Measurements from ENCODE around the gene GSK3B. TPM values are rescaled to one million over a fixed set of nuclear protein-coding genes. Genes with fewer than 3 reads are reported as not detected.

The GSK3B gene
- polyA plus RNA-seq, 1 donor (not counting 4 experiments of a cell fraction or from before 2014, with no cell fraction given) = 73.3 TPM

GRCh38 chr3:119967353-119968006, 126.8 kb downstream of the GSK3B start:
- dilution Hi-C loops (cut with MboI; ENCODE audit: extremely low pct_ligation_motif_present, low sequenced_read_pairs) = no loop called here
- Histone ChIP-seq H3K4me1 (ENCODE audit: control insufficient read depth, extremely low read depth, insufficient read depth, low read length) (peaks cover 11% of the 10 kb centered on the region), H3K9me3 (ENCODE audit: control insufficient read depth, low read depth, low read length) (no peaks in the 10 kb centered on the region), H2AFZ (ENCODE audit: control insufficient read depth, low read length) (no peak overlapping the region), H3K4me2 (ENCODE audit: control insufficient read depth, extremely low read depth, insufficient read depth, low read depth, low read length) (no peak overlapping the region), H3K27ac (ENCODE audit: control insufficient read depth, insufficient read depth, low read length) (no peak overlapping the region), H3K36me3 (ENCODE audit: control insufficient read depth in 2 of 2, extremely low read depth in 1 of 2, insufficient read depth in 2 of 2, low read length in 2 of 2) (peaks cover 0 to 3% of the 10 kb centered on the region in 2 experiments), H3K27me3 (ENCODE audit: control insufficient read depth, extremely low read depth, insufficient read depth, low read length) (no peaks in the 10 kb centered on the region), H3K79me2 (ENCODE audit: control insufficient read depth, insufficient read depth, low read length) (peaks cover 87% of the 10 kb centered on the region), H3K9me1 (ENCODE audit: control insufficient read depth, extremely low read depth, insufficient read depth, low read length) (no peaks in the 10 kb centered on the region), H3K9ac (ENCODE audit: control insufficient read depth, extremely low read depth, insufficient read depth, low read length) (no peak overlapping the region), H3K4me3 (ENCODE audit: control insufficient read depth in 2 of 3, extremely low read depth in 1 of 3, insufficient read depth in 2 of 3, low read depth in 1 of 3, low read length in 3 of 3) (no peak overlapping the region), H4K20me1 (ENCODE audit: control insufficient read depth, extremely low read depth, insufficient read depth, low read length) (peaks cover 16% of the 10 kb centered on the region)
- no peak for FAIRE-seq
- TF ChIP-seq EZH2 (IDR thresholded peaks at IDR 0.05; ENCODE audit: low read length) (no peak), CTCF (optimal IDR thresholded peaks at IDR 0.05 in 1 of 3, IDR thresholded peaks at IDR 0.05 in 1 of 3, conservative IDR thresholded peaks at IDR 0.05 in 1 of 3; ENCODE audit: extremely low read depth in 1 of 3, insufficient read depth in 2 of 3, low read length in 3 of 3) (no peak)
- no peak for DNase-seq (ENCODE audit: low read depth, low spot score)

GRCh38 chr3:119965692-119966091, 128.6 kb downstream of the GSK3B start:
- no peak for TF ChIP-seq EZH2 (IDR thresholded peaks at IDR 0.05; ENCODE audit: low read length)
- no peak for TF ChIP-seq CTCF (optimal IDR thresholded peaks at IDR 0.05 in 1 of 3, IDR thresholded peaks at IDR 0.05 in 1 of 3, conservative IDR thresholded peaks at IDR 0.05 in 1 of 3; ENCODE audit: extremely low read depth in 1 of 3, insufficient read depth in 2 of 3, low read length in 3 of 3)
- Histone ChIP-seq H3K9me1 (ENCODE audit: control insufficient read depth, extremely low read depth, insufficient read depth, low read length) (no peaks in the 10 kb centered on the region), H3K4me1 (ENCODE audit: control insufficient read depth, extremely low read depth, insufficient read depth, low read length) (peaks cover 11% of the 10 kb centered on the region), H3K4me3 (ENCODE audit: control insufficient read depth in 2 of 3, extremely low read depth in 1 of 3, insufficient read depth in 2 of 3, low read depth in 1 of 3, low read length in 3 of 3) (no peak overlapping the region), H3K27me3 (ENCODE audit: control insufficient read depth, extremely low read depth, insufficient read depth, low read length) (no peaks in the 10 kb centered on the region), H3K4me2 (ENCODE audit: control insufficient read depth, extremely low read depth, insufficient read depth, low read depth, low read length) (no peak overlapping the region), H3K36me3 (ENCODE audit: control insufficient read depth in 2 of 2, extremely low read depth in 1 of 2, insufficient read depth in 2 of 2, low read length in 2 of 2) (peaks cover 0 to 3% of the 10 kb centered on the region in 2 experiments), H2AFZ (ENCODE audit: control insufficient read depth, low read length) (no peak overlapping the region), H3K27ac (ENCODE audit: control insufficient read depth, insufficient read depth, low read length) (no peak overlapping the region), H3K79me2 (ENCODE audit: control insufficient read depth, insufficient read depth, low read length) (peaks cover 91% of the 10 kb centered on the region), H3K9me3 (ENCODE audit: control insufficient read depth, low read depth, low read length) (no peaks in the 10 kb centered on the region), H3K9ac (ENCODE audit: control insufficient read depth, extremely low read depth, insufficient read depth, low read length) (no peak overlapping the region), H4K20me1 (ENCODE audit: control insufficient read depth, extremely low read depth, insufficient read depth, low read length) (peaks cover 16% of the 10 kb centered on the region)
- DNase-seq (ENCODE audit: low read depth, low spot score) (no peak), FAIRE-seq (no peak)
- dilution Hi-C loops (cut with MboI; ENCODE audit: extremely low pct_ligation_motif_present, low sequenced_read_pairs) = no loop called here
